ENCODE measurements around the gene ANO9. TPM values are rescaled to one million over a fixed set of nuclear protein-coding genes. Genes with fewer than 3 reads are reported as not detected.

The ANO9 gene
- total RNA-seq, 1 experiment from 2014 or later = 85.5 TPM

DNA sequence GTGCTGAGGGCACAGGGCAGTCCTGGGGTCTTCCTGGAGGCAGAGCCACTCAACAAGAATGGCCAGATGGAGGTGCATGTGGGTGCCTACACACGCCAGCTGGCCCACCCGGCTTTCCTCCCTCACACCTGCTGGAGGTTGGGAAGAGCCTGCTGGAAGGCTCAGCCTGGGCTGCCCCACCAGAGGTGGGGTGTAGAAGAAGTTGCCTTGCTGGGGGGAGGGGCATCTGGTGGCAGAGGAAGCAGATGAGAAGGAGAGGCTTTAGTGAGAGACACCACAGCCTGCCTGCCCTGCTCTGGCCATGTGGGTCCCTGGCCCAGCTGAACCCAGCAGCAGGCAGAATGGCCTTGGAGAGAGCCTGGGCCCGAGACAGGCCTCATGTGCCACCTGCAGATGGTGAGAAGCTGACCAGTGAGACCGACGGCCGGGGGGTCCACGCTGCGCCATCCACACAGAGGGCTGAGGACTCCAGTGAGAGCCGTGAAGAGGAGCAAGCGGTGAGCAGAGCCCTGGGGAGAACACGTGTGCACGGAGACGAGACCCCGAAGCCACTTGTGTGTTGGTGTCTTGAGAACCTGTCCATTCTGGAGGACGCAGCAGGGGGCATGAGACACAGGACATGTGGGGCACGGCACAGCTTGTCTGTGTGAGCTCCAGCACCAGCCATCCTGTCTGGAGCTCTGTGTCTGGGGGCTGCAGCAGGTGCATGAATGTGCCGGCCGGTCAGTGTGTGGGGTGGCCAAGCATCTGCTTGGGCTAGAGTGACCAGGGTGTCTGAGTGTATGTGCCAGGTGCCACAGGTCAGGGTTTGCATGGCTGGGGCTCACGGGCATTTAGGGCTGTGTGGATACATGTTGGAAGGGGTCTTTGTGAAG lies 69.9 kb downstream of the ANO9 start:
- CTCF ChIA-PET = interaction anchor here (1.2 kb wide), 1 partner anchor 16 kb away, joined by 4 read pairs; no protein-coding TSS in a partner anchor
- BruUV-seq (replicated peaks) = no TSS peak
- no peaks in the 10 kb centered on the region for H3K27me3 ChIP-seq (replicated peaks; ENCODE audit: control insufficient read depth, insufficient read depth, low read length)
- no peak overlapping the region for H3K4me3 ChIP-seq (ENCODE audit: low read depth, low read length)
- H3K4me1 ChIP-seq = peaks cover 26% of the 10 kb centered on the region
- POLR2A ChIA-PET = no interaction called here
- H3K9me3 Mint-ChIP-seq (ENCODE audit: unreplicated experiment) = no peaks in the 10 kb centered on the region
- TF ChIP-seq, protein P1, sequence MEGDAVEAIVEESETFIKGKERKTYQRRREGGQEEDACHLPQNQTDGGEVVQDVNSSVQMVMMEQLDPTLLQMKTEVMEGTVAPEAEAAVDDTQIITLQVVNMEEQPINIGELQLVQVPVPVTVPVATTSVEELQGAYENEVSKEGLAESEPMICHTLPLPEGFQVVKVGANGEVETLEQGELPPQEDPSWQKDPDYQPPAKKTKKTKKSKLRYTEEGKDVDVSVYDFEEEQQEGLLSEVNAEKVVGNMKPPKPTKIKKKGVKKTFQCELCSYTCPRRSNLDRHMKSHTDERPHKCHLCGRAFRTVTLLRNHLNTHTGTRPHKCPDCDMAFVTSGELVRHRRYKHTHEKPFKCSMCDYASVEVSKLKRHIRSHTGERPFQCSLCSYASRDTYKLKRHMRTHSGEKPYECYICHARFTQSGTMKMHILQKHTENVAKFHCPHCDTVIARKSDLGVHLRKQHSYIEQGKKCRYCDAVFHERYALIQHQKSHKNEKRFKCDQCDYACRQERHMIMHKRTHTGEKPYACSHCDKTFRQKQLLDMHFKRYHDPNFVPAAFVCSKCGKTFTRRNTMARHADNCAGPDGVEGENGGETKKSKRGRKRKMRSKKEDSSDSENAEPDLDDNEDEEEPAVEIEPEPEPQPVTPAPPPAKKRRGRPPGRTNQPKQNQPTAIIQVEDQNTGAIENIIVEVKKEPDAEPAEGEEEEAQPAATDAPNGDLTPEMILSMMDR (IDR thresholded peaks at IDR 0.05; ENCODE audit: insufficient read depth in 1 of 2, low read depth in 1 of 2, low read length in 1 of 2, severe bottlenecking in 1 of 2, unreplicated experiment in 1 of 2) = no peak
- intact Hi-C loops (cut with micrococcal nuclease; ENCODE audit: unreplicated experiment) = no loop called here
- peaks cover 23% of the 10 kb centered on the region for H3K36me3 Mint-ChIP-seq (ENCODE audit: insufficient read depth, unreplicated experiment)
- DNase-seq = no peak
- H3K9me3 ChIP-seq = no peaks in the 10 kb centered on the region
- no peaks in the 10 kb centered on the region; the same call in none of the 2 replicates for H3K36me3 ChIP-seq (ENCODE audit: control insufficient read depth, insufficient read depth, low read length)
- no peak overlapping the region for H3K27ac Mint-ChIP-seq (ENCODE audit: unreplicated experiment)
- H3K27me3 Mint-ChIP-seq (ENCODE audit: insufficient read depth, unreplicated experiment) = peaks cover 2% of the 10 kb centered on the region
- H3K4me1 Mint-ChIP-seq (ENCODE audit: low read depth, unreplicated experiment) = peaks cover 15% of the 10 kb centered on the region
- peak overlapping the region; percentile 71 for H3K4me3 Mint-ChIP-seq (ENCODE audit: unreplicated experiment)

DNA sequence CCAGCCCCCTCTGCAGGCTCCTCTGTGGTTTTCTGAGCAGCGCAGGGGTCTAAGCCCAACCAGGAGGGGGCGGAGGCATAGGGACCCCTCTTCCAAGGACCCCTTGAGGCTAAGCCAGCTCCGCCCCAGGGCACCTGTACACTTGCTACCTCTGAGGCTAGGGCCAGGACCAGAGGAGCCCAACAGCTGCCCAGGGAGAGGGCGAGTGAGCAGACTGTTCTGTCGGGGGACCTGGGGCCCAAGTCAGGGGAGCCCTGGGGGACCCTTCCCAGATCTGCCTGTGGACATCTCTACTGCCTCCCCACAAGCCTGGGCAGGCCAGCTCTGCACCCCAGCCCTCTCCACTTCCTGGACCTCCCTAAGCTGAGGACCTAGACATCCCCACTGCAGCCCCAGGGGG lies 70.8 kb downstream of the ANO9 start:
- peaks cover 15% of the 10 kb centered on the region for H3K4me1 Mint-ChIP-seq (ENCODE audit: low read depth, unreplicated experiment)
- H3K27me3 Mint-ChIP-seq (ENCODE audit: insufficient read depth, unreplicated experiment) = peaks cover 2% of the 10 kb centered on the region
- intact Hi-C loops (cut with micrococcal nuclease; ENCODE audit: unreplicated experiment) = no loop called here
- peaks cover 23% of the 10 kb centered on the region for H3K36me3 Mint-ChIP-seq (ENCODE audit: insufficient read depth, unreplicated experiment)
- BruUV-seq (replicated peaks) = no TSS peak
- Histone ChIP-seq H3K4me1 (peaks cover 26% of the 10 kb centered on the region), H3K27me3 (replicated peaks; ENCODE audit: control insufficient read depth, insufficient read depth, low read length) (no peaks in the 10 kb centered on the region), H3K9me3 (no peaks in the 10 kb centered on the region), H3K4me3 (ENCODE audit: low read depth, low read length) (no peak overlapping the region), H3K36me3 (ENCODE audit: control insufficient read depth, insufficient read depth, low read length) (no peaks in the 10 kb centered on the region; the same call in none of the 2 replicates)
- TF ChIP-seq, protein P1 (IDR thresholded peaks at IDR 0.05; ENCODE audit: insufficient read depth in 1 of 2, low read depth in 1 of 2, low read length in 1 of 2, severe bottlenecking in 1 of 2, unreplicated experiment in 1 of 2) = no peak
- no peaks in the 10 kb centered on the region for H3K9me3 Mint-ChIP-seq (ENCODE audit: unreplicated experiment)
- POLR2A ChIA-PET = interaction anchor here (0.6 to 0.7 kb wide), 2 partner anchors 15 to 36 kb away, joined by 3 read pairs; no protein-coding TSS in a partner anchor
- peak overlapping the region; percentile 71 for H3K4me3 Mint-ChIP-seq (ENCODE audit: unreplicated experiment)
- no peak for DNase-seq
- H3K27ac Mint-ChIP-seq (ENCODE audit: unreplicated experiment) = no peak overlapping the region
- CTCF ChIA-PET = interaction anchor here (1.2 kb wide), 1 partner anchor 15 kb away, joined by 4 read pairs; no protein-coding TSS in a partner anchor

DNA sequence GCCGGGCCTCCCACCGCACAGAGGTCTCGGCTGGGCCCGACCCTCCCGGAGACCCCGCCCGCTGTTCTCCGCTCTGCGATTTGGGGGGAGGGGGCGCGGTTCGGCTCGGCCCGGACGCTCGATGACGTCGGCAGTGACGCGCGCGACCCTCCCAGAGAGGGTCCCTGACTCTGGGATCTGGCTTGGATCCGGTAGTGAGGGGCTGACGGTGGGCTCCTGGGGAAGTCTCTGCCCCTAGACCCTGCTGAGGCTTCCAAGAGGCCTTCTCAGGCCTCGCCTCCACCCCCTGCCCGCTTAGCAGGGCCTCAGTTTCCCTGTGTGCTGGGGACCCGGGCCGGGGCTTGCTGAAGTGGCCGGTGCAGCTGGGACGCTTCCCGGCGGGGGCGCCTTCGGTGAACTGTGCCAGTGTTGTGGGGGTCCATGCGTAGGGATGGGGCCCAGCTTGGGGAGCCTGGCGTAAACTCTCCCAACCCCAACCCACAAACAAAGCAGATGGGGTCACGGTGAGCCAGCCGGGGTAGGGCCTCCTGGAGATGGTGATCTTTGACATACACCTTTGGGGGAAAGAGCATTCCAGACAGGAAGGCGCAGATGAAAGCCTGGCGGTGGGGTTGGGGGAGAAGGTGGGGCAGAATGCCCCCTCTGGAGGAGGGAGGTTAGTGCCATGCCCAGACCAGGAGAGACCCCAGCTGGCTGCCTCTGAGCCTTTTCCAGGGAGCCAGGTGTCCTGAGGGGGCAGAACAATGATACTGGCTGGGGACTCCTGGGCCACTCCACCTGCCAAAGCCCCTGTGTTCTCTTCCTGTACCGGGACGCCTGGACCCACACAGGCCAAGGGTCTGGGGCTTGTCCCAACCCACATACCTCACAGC lies 71.5 kb downstream of the ANO9 start:
- H3K4me1 ChIP-seq = peaks cover 26% of the 10 kb centered on the region
- peaks cover 2% of the 10 kb centered on the region for H3K27me3 Mint-ChIP-seq (ENCODE audit: insufficient read depth, unreplicated experiment)
- no peak overlapping the region for H3K27ac Mint-ChIP-seq (ENCODE audit: unreplicated experiment)
- POLR2A ChIA-PET = interaction anchor here (0.6 to 0.7 kb wide), 2 partner anchors 14 to 37 kb away, joined by 3 read pairs; no protein-coding TSS in a partner anchor
- peak overlapping the region; percentile 56 for H3K4me3 ChIP-seq (ENCODE audit: low read depth, low read length)
- H3K4me3 Mint-ChIP-seq (ENCODE audit: unreplicated experiment) = peak overlapping the region; percentile 71
- H3K4me1 Mint-ChIP-seq (ENCODE audit: low read depth, unreplicated experiment) = peaks cover 15% of the 10 kb centered on the region
- H3K9me3 Mint-ChIP-seq (ENCODE audit: unreplicated experiment) = no peaks in the 10 kb centered on the region
- TF ChIP-seq, protein P1 (IDR thresholded peaks at IDR 0.05; ENCODE audit: insufficient read depth in 1 of 2, low read depth in 1 of 2, low read length in 1 of 2, severe bottlenecking in 1 of 2, unreplicated experiment in 1 of 2) = no peak
- intact Hi-C loops (cut with micrococcal nuclease; ENCODE audit: unreplicated experiment) = no loop called here
- BruUV-seq (replicated peaks) = TSS peak; percentile 27
- DNase-seq = no peak
- CTCF ChIA-PET = interaction anchor here (0.6 to 2.9 kb wide), 4 partner anchors 78 to 184 kb away, joined by 3 to 14 read pairs (median 4); partner anchors contain the start of gene BET1L
- H3K27me3 ChIP-seq (replicated peaks; ENCODE audit: control insufficient read depth, insufficient read depth, low read length) = no peaks in the 10 kb centered on the region
- H3K9me3 ChIP-seq = no peaks in the 10 kb centered on the region
- no peaks in the 10 kb centered on the region; the same call in none of the 2 replicates for H3K36me3 ChIP-seq (ENCODE audit: control insufficient read depth, insufficient read depth, low read length)
- H3K36me3 Mint-ChIP-seq (ENCODE audit: insufficient read depth, unreplicated experiment) = peaks cover 23% of the 10 kb centered on the region
